GM12878 (cell line): ENCODE data around the gene ABHD14A.

Experiments used
- ATF7 ChIP-seq: fragments of 450-650 bp; IDR thresholded peaks from 2 replicates; pipeline ENCODE4 v1.6.1; 2016; ENCODE audit warnings: low read depth, mild to moderate bottlenecking
- CBX5 ChIP-seq: sonication (generic); IDR thresholded peaks from 2 replicates; pipeline ENCODE4 v1.6.1; 2016; ENCODE audit warnings: low read depth, moderate library complexity, mild to moderate bottlenecking, inconsistent platforms
- CTCF ChIP-seq, 3 experiments: IDR thresholded peaks in 2 of 3; conservative IDR thresholded peaks in 1 of 3; 2 replicates each; pipeline ENCODE4 v1.5.1; 2011; ENCODE audit warnings: low read depth in 3 of 3, low read length in 3 of 3, mild to moderate bottlenecking in 3 of 3, control low read depth in 2 of 3, moderate library complexity in 2 of 3, inconsistent platforms in 1 of 3, mixed read lengths in 1 of 3; ENCODE audit not compliant: control insufficient read depth in 2 of 3, insufficient read depth in 1 of 3; ENCODE audit errors: extremely low read depth in 1 of 3
- ESRRA ChIP-seq: IDR thresholded peaks from 2 replicates; pipeline ENCODE4 v1.6.1; 2012; ENCODE audit warnings: mild to moderate bottlenecking, low read length, improper control_type of control experiment
- RFX5 ChIP-seq: IDR thresholded peaks from 2 replicates; pipeline ENCODE4 v1.6.1; 2011; ENCODE audit warnings: low read depth, low read length, improper control_type of control experiment

GRCh38 chr3:51945926-51946705 lies 28.7 kb upstream of the ABHD14A start:
- no peak for TF ChIP-seq CBX5
- no peak for TF ChIP-seq RFX5
- no peak for TF ChIP-seq CTCF (IDR thresholded peaks at IDR 0.05 in 2 of 3, conservative IDR thresholded peaks at IDR 0.05 in 1 of 3; ENCODE audit: control insufficient read depth in 2 of 3, extremely low read depth in 1 of 3, insufficient read depth in 1 of 3, low read depth in 3 of 3, low read length in 3 of 3)
- no peak for TF ChIP-seq ESRRA
- TF ChIP-seq ATF7 = no peak
